NCI-H69 (cell line): ENCODE results near the gene CPTP.
"Not testable (repeated sequence)": the region's sequence is repeated elsewhere in the genome, so short reads cannot be mapped to it uniquely, and the experiment has no call there.

Experiments
- DNase-seq: peaks from one replicate; lab custom pipeline; 2025; lab: John Stamatoyannopoulos, UW

Gene CPTP

GRCh38 chr1:1365875-1366698, 41.5 kb downstream of the CPTP start:
- no peak for DNase-seq

GRCh38 chr1:1366699-1367066, 42.1 kb downstream of the CPTP start:
- DNase-seq: no peak

GRCh38 chr1:1367315-1367714, 42.7 kb downstream of the CPTP start:
- no peak for DNase-seq

GRCh38 chr1:1370094-1370493, 45.5 kb downstream of the CPTP start:
- not testable (repeated sequence) for DNase-seq

- DNase-seq: no peak
Observed at GRCh38 chr1:1370771-1371300, 46.2 kb downstream of the CPTP start.

- DNase-seq: no peak
Observed at GRCh38 chr1:1371364-1371745, 46.8 kb downstream of the CPTP start.

GRCh38 chr1:1371746-1372711, 47.4 kb downstream of the CPTP start:
- DNase-seq: peak; percentile 69

GRCh38 chr1:1373051-1373814, 48.6 kb downstream of the CPTP start:
- DNase-seq: no peak

- DNase-seq: no peak
Observed at GRCh38 chr1:1373815-1374588, 49.4 kb downstream of the CPTP start.

- peak; percentile 37 for DNase-seq
Observed at GRCh38 chr1:1374589-1374928, 50.0 kb downstream of the CPTP start.

- peak; percentile 98 for DNase-seq
Observed at GRCh38 chr1:1374929-1375662, 50.5 kb downstream of the CPTP start, which contains the start of gene AURKAIP1. Gene AURKAIP1 (minus strand): TSS chr1:1375207. CDS start chr1:1374756, 451 bp downstream.

- DNase-seq: no peak
Observed at GRCh38 chr1:1376551-1377226, 52.1 kb downstream of the CPTP start.

- no peak for DNase-seq
Observed at GRCh38 chr1:1377540-1378205, 53.1 kb downstream of the CPTP start.
